Spleen (tissue), 11 donors: ENCODE results near the gene FAR1. TPM values are rescaled to one million over a fixed set of nuclear protein-coding genes. Genes with fewer than 3 reads are reported as not detected.

Source experiments
- DNase-seq: peaks from one replicate; pipeline ENCODE4 v3.0.0-alpha.2; 2020
- H3K27ac ChIP-seq, 8 donors: fragments of 200-600 bp; sonication (generic) in 7 of 8; 1 replicate in 4 of 8; 2 replicates in 4 of 8; pipeline versions ENCODE4 v1.5.0 to v1.8.0; 2016 to 2021; ENCODE audit warnings: inconsistent platforms in 4 of 8, mild to moderate bottlenecking in 4 of 8, moderate library complexity in 1 of 8
- H3K27me3 ChIP-seq, 7 donors: fragments of 200-600 bp; sonication (generic) in 6 of 7; replicated peaks in 1 of 7; 1 replicate in 4 of 7; 2 replicates in 3 of 7; pipeline versions ENCODE4 v1.5.0 to v1.8.0; 2016 to 2021; ENCODE audit warnings: inconsistent platforms in 3 of 7, mild to moderate bottlenecking in 1 of 7
- H3K36me3 ChIP-seq, 6 donors: fragments of 200-600 bp; sonication (generic) in 5 of 6; 1 replicate in 4 of 6; 2 replicates in 2 of 6; pipeline versions ENCODE4 v1.5.0 to v1.8.0; 2016 to 2021; ENCODE audit warnings: inconsistent platforms in 2 of 6
- H3K4me1 ChIP-seq, 6 donors: fragments of 200-600 bp; sonication (generic) in 5 of 6; 1 replicate in 3 of 6; 2 replicates in 3 of 6; pipeline versions ENCODE4 v1.5.0 to v1.8.0; 2016 to 2021; ENCODE audit warnings: inconsistent platforms in 3 of 6
- H3K4me3 ChIP-seq, 8 donors: fragments of 200-600 bp; sonication (generic) in 7 of 8; 1 replicate in 4 of 8; 2 replicates in 4 of 8; pipeline versions ENCODE4 v1.5.0 to v1.8.0; 2016 to 2021; ENCODE audit warnings: inconsistent platforms in 4 of 8, mild to moderate bottlenecking in 4 of 8, moderate library complexity in 2 of 8
- H3K9me3 ChIP-seq, 8 donors: fragments of 200-600 bp; sonication (generic) in 7 of 8; 1 replicate in 4 of 8; 2 replicates in 4 of 8; pipeline versions ENCODE4 v1.5.0 to v1.8.0; 2016 to 2021; ENCODE audit warnings: inconsistent platforms in 4 of 8
- POLR2A ChIP-seq, 3 donors: fragments of 450-650 bp; IDR thresholded peaks; one replicate each; pipeline ENCODE4 v1.5.1; 2017; ENCODE audit warnings: antibody characterized with exemption in 3 of 3, mild to moderate bottlenecking in 1 of 3
- POLR2AphosphoS5 ChIP-seq, 3 donors: sonication (generic); formaldehyde crosslinking; IDR thresholded peaks; one replicate each; pipeline ENCODE4 v1.5.1; 2017; ENCODE audit warnings: antibody characterized with exemption in 3 of 3
- WGBS, 5 donors: extraction: QIAGEN DNeasy Blood & Tissue Kit in 3 of 5; methylation state at CpG; one replicate each; pipeline versions ENCODE4 v1.1.5 to v1.1.7; 2013 to 2018; 5-methylcytosine and 5-hydroxymethylcytosine counted together
- intact Hi-C: fragments of 100-400 bp; cut with DNase I; formaldehyde crosslinking; loops from one replicate; pipeline ENCODE4 v1.15.0; 2023; ENCODE audit warnings: low total_unique reads
- polyA plus RNA-seq, 3 donors: library from polyadenylated mRNA; stranded (reverse); fragments of 200-250 nt; gene quantifications; one replicate each; pipeline ENCODE4 v1.2.1, GENCODE V29; 2013
- total RNA-seq, 7 donors: library from RNA; depleted of rRNA in 3 of 7; stranded (reverse); fragments of >200 nt in 3 of 7; fragmentation: NEBNext Ultra II Directional in 4 of 7; extraction: Animal tissue kit (Norgen Biotek cat#: 25700) in 4 of 7; gene quantifications; one replicate each; pipeline versions ENCODE4 v1.1.0 to v1.2.1, GENCODE V29; 2016 to 2021
- TF ChIP-seq, protein P1 (sequence below), 11 experiments: fragments of 200-600 bp in 7 of 11; fragments of 450-650 bp in 4 of 11; sonication (generic) in 4 of 11; IDR thresholded peaks in 8 of 11; conservative IDR thresholded peaks in 3 of 11; 1 replicate in 7 of 11; 2 replicates in 4 of 11; pipeline versions ENCODE4 v1.4.0 to v1.8.0; 2016 to 2021; ENCODE audit warnings: antibody characterized with exemption in 11 of 11, inconsistent platforms in 4 of 11, mild to moderate bottlenecking in 1 of 11
- donor health status: healthy with polysubstance abuse.
- donor health status: DM: no; HTN: no; CAD: no; lungs with moderate emphysema.
- donor health status: DM: no; HTN: no; CAD: no.
- donor health status: Bipolar disorder and iron deficiency.
- donor health status: healthy.
- donor health status: DM: no; HTN: no; CAD: no.
- donor health status: DM: yes; HTN: yes; CAD: no.

The FAR1 gene
- total and polyA plus RNA-seq, 10 donors, result 13.6 to 83.2 (median 58.1) TPM

GRCh38 chr11:13720940-13721339 lies 52.5 kb downstream of the FAR1 start:
- H3K4me3 ChIP-seq, result no peak overlapping the region
- no peak for DNase-seq
- TF ChIP-seq, protein P1, sequence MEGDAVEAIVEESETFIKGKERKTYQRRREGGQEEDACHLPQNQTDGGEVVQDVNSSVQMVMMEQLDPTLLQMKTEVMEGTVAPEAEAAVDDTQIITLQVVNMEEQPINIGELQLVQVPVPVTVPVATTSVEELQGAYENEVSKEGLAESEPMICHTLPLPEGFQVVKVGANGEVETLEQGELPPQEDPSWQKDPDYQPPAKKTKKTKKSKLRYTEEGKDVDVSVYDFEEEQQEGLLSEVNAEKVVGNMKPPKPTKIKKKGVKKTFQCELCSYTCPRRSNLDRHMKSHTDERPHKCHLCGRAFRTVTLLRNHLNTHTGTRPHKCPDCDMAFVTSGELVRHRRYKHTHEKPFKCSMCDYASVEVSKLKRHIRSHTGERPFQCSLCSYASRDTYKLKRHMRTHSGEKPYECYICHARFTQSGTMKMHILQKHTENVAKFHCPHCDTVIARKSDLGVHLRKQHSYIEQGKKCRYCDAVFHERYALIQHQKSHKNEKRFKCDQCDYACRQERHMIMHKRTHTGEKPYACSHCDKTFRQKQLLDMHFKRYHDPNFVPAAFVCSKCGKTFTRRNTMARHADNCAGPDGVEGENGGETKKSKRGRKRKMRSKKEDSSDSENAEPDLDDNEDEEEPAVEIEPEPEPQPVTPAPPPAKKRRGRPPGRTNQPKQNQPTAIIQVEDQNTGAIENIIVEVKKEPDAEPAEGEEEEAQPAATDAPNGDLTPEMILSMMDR (IDR thresholded peaks at IDR 0.05 in 8 of 11, conservative IDR thresholded peaks at IDR 0.05 in 3 of 11), result no peak
- no peak for TF ChIP-seq POLR2A (IDR thresholded peaks at IDR 0.05)
- TF ChIP-seq POLR2AphosphoS5 (IDR thresholded peaks at IDR 0.05), result no peak
- intact Hi-C loops, result no loop called here
- WGBS, 5 donors, result 76 to 93% (median 85%) methylated on average over 1 of the region's 1 CpG
- H3K36me3 ChIP-seq, result peaks cover 0 to 94% (median 22%) of the 10 kb centered on the region in 6 donors
- no peaks in the 10 kb centered on the region for H3K9me3 ChIP-seq
- H3K27me3 ChIP-seq, result no peaks in the 10 kb centered on the region
- no peak overlapping the region for H3K27ac ChIP-seq
- no peaks in the 10 kb centered on the region for H3K4me1 ChIP-seq

GRCh38 chr11:13721760-13722159 lies 53.3 kb downstream of the FAR1 start:
- TF ChIP-seq POLR2AphosphoS5 (IDR thresholded peaks at IDR 0.05), result no peak
- Histone ChIP-seq H3K9me3 (no peaks in the 10 kb centered on the region), H3K36me3 (peaks cover 0 to 94% (median 20%) of the 10 kb centered on the region in 6 donors), H3K27me3 (no peaks in the 10 kb centered on the region), H3K4me3 (no peak overlapping the region), H3K27ac (no peak overlapping the region), H3K4me1 (no peaks in the 10 kb centered on the region)
- DNase-seq, result no peak
- intact Hi-C loops, result no loop called here

GRCh38 chr11:13726456-13726855 lies 58.0 kb downstream of the FAR1 start:
- H3K27ac ChIP-seq, result no peak overlapping the region
- intact Hi-C loops, result no loop called here
- TF ChIP-seq POLR2AphosphoS5 (IDR thresholded peaks at IDR 0.05) (no peak), POLR2A (IDR thresholded peaks at IDR 0.05) (no peak)
- TF ChIP-seq, protein P1 (IDR thresholded peaks at IDR 0.05 in 8 of 11, conservative IDR thresholded peaks at IDR 0.05 in 3 of 11), result no peak
- WGBS, 5 donors, result 96 to 100% (median 97%) methylated on average over 1 of the region's 1 CpG
- H3K4me1 ChIP-seq, result no peaks in the 10 kb centered on the region
- no peaks in the 10 kb centered on the region for H3K9me3 ChIP-seq
- H3K27me3 ChIP-seq, result no peaks in the 10 kb centered on the region
- no peak overlapping the region for H3K4me3 ChIP-seq
- peaks cover 0 to 100% (median 44%) of the 10 kb centered on the region in 6 donors for H3K36me3 ChIP-seq
- DNase-seq, result no peak

DNA sequence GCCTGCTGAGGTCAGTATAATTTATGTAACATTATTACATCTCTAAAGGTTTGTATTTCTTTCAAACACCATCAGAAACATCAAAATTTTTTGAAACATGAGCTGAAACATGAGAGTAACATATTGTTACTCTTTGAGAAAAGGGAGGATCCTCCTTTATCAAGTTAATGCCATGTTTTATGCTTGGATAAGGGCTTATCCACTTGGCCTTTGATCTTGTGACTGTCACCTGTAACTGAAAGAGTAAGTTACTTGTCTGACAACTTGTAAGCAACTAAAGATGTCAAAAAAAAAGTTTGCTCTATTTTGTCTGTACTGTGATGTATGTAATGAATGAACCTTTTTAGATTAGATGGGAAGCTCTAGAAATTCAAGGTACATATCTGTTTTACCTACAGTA lies 59.6 kb downstream of the FAR1 start:
- Histone ChIP-seq H3K36me3 (peaks cover 0 to 92% (median 38%) of the 10 kb centered on the region in 6 donors), H3K4me3 (no peak overlapping the region), H3K4me1 (no peaks in the 10 kb centered on the region), H3K9me3 (no peaks in the 10 kb centered on the region), H3K27ac (no peak overlapping the region), H3K27me3 (no peaks in the 10 kb centered on the region)
- DNase-seq, result no peak
- intact Hi-C loops, result no loop called here
- TF ChIP-seq, protein P1 (IDR thresholded peaks at IDR 0.05 in 8 of 11, conservative IDR thresholded peaks at IDR 0.05 in 3 of 11), result no peak
- TF ChIP-seq POLR2A (IDR thresholded peaks at IDR 0.05) (no peak), POLR2AphosphoS5 (IDR thresholded peaks at IDR 0.05) (no peak)

GRCh38 chr11:13734530-13734929 lies 66.1 kb downstream of the FAR1 start:
- H3K4me3 ChIP-seq, result no peak overlapping the region
- H3K4me1 ChIP-seq, result peaks cover 0 to 2% (median 0%) of the 10 kb centered on the region in 6 donors
- H3K36me3 ChIP-seq, result peaks cover 0 to 28% (median 7%) of the 10 kb centered on the region in 6 donors
- no peak for DNase-seq
- intact Hi-C loops, result no loop called here
- WGBS, 5 donors, result 87 to 97% (median 94%) methylated on average over 3 of the region's 3 CpGs
- no peak overlapping the region for H3K27ac ChIP-seq
- no peaks in the 10 kb centered on the region for H3K9me3 ChIP-seq
- H3K27me3 ChIP-seq, result peaks cover 0 to 4% (median 0%) of the 10 kb centered on the region in 7 donors
- TF ChIP-seq, protein P1 (IDR thresholded peaks at IDR 0.05 in 8 of 11, conservative IDR thresholded peaks at IDR 0.05 in 3 of 11), result no peak
- TF ChIP-seq POLR2AphosphoS5 (IDR thresholded peaks at IDR 0.05), result no peak
- no peak for TF ChIP-seq POLR2A (IDR thresholded peaks at IDR 0.05)
